ENCODE data around the gene ZNF486.
"Not testable (repeated sequence)": the region's sequence is repeated elsewhere in the genome, so short reads cannot be mapped to it uniquely, and the experiment has no call there.

The ZNF486 gene

DNA sequence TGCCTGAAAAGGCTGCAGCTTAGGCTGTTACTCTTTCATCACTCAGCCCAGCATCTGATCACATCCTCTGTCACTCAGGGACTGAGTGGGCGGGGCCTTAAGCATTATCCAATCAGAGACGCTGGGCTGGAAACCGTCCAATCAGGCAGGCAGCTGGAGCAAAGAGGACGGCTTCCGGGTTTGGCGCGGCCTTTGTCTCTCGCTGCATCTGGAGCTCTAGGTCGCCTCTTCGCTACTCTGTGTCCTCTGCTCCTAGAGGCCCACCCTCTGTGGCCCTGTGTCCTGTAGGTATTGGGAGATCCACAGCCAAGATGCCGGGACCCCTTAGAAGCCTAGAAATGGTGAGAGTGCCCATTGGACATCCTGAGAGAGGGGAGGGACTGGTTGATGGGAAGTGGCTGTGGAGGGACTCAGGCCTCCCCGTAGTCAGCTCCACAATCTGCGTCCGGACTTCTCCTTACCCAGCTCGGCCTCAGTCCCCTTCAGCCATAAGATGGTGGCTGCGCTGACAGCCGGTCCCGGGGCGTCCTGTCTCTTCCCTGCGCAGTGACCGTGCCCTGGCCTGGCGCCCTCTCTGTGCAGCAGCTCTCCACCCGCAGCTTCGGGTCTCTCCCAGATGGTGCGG is at the start of gene ZNF486:
Gene ZNF486, plus strand, starts transcription at position 195 of the 625 bp plus-strand sequence. Its CDS starts 117 bp downstream, at position 312.
- peak; percentile 96 for DNase-seq

DNA sequence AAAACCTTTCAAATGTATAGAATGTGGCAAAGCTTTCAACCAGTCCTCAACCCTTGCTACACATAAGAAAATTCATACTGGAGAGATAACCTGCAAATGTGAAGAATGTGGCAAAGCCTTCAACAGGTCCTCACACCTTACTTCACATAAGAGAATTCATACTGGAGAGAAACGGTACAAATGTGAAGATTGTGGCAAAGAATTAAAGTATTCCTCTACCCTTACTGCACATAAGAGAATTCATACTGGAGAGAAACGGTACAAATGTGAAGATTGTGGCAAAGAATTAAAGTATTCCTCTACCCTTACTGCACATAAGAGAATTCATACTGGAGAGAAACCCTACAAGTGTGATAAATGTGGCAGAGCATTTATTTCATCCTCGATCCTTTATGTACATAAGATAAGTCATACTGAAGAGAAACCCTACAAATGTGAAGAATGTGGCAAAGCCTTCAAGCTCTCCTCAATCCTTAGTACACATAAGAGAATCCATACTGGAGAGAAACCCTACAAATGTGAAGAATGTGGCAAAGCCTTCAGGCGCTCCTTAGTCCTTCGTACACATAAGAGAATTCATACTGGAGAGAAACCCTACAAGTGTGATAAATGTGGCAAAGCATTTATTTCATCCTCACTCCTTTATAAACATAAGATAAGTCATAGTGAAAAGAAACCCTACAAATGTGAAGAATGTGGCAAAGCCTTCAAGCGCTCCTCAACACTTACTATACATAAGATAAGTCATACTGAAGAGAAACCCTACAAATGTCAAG is 48.8 kb upstream of the ZNF486 start:
- not testable (repeated sequence) for DNase-seq

DNA sequence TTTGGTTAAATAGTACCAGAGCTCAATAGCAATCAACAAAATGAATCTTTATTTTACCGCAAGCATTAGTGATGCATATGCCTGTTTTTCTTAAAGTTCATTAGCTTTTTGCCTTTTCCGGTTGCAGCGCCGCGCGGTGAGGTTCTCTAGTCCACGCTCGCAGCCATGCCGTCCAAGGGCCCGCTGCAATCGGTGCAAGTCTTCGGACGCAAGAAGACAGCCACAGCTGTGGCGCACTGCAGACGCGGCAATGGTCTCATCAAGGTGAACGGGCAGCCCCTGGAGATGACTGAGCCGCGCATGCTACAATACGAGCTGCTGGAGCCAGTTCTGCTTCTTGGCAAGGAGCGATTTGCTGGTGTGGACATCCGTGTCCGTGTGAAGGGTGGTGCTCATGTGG is 42.1 kb upstream of the ZNF486 start:
- DNase-seq: no peak

DNA sequence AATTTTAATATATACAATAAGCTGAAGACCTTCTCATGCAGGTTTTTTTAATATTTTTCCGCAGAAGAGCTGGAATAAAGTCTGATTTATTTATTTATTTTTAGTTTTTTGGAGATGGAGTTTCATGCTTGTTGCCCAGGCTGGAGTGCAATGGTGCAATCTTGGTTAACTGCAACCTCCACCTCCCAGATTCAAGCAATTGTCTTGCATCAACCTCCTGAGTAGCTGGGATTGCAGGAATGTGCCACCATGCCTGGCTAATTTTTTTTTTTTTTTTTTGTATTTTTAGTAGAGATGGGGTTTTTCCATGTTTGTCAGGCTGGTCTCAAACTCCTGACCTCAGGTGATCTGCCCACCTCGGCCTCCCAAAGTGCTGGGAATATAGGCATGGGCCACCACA is 34.1 kb upstream of the ZNF486 start:
- DNase-seq: not testable (repeated sequence)

DNA sequence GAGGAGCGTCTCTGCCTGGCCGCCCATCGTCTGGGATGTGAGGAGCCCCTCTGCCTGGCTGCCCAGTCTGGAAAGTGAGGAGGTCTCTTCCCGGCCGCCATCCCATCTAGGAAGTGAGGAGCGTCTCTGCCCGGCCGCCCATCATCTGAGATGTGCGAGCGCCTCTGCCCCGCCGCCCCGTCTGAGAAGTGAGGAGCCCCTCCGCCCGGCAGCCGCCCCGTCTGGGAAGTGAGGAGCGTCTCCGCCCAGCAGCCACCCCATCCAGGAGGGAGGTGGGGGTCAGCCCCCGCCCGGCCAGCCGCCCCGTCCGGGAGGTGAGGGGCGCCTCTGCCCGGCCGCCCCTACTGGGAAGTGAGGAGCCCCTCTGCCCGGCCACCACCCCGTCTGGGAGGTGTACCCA is 29.3 kb upstream of the ZNF486 start:
- DNase-seq: not testable (repeated sequence)

DNA sequence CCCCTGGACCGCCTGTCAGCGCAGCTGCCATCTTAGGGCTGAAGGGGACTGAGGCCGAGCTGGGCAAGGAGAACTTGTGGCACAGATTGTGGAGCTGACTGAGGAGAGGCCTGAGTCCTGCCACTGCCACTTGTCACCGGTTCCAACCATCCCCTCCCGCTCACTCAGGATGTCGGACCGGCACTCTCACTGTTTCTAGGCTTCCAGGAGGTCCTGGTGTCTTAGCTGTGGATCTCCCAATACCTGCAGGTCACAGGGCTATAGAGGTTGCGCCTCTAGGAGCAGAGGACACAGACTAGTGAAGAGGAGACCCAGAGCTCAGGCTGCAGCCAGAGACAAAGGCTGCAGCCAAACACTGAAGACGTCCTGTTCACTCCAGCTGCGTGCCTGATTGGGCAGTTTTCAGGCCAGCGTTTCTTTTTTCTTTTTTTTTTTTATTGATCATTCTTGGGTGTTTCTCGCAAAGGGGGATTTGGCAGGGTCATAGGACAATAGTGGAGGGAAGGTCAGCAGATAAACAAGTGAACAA is 15.3 kb upstream of the ZNF486 start:
- no peak for DNase-seq

DNA sequence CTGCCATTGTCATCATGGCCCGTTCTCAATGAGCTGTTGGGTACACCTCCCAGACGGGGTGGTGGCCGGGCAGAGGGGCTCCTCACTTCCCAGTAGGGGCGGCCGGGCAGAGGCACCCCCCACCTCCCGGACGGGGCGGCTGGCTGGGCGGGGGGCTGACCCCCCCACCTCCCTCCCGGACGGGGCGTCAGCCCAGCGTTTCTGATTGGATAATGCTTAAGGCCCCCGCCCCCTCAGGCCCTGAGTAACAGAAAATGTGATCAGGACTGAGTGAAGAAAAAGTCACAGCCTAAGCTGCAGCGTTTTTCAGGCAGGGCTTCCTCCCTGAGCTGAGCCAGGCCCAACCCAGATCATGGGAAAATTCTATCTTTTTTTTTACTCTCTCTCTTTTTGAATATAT is 14.5 kb upstream of the ZNF486 start:
- not testable (repeated sequence) for DNase-seq

DNA sequence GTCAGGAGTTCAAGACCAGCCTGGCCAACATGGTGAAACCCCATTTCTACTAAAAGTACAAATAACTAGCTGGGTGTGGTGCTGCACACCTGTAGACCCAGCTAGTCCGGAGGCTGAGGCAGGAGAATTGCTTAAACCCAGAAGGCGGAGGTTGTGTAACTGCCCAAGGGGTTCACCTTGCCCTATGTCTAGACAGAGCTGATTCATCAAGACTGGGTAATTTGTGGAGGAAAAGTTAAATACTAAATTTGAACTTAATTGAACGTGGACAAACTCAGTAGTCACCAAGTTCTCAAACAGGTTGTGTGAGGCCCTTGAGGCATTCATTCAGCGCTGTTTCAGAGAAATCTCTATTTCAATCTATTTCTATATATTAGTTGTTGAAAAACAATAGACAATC is 13.7 kb upstream of the ZNF486 start:
- no peak for DNase-seq

DNA sequence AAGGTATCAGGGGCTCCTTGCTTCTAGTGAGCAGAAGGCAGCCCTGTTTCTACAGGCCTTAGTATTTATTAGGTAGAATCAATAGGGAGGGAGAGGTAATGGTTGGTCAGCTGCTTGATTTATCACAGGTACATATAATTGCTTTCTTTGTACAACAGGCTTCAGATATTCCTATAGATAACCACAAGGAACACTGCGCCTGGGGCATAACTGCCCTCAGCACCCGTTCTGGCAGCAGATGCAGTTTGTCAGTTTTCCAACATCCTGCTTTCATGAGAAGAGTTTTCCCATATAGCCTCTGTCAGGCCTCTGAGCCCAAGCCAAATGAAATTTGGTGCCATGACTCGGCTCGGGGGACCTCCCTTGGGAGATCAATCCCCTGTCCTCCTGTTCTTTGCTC is 12.4 kb upstream of the ZNF486 start:
- no peak for DNase-seq

DNA sequence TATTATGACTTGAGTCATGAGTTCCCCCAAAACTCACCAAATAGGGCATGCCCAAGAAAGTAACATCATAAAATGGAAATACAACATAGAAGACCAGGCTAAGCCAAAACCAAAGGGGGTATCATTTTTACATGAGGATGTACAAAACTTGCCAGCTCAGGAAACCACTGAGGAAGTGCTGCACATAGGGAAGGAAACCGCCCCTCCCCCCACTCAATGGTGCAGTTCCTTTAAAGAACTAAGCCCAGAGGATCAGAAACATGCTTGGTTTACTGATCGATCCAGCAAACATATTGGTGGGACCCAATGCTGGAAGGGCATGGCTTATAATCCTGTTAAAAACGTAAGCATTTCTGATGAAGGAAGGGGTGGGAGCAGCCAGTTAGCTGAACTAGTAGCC is 4.2 kb upstream of the ZNF486 start:
- DNase-seq: peak; percentile 30

DNA sequence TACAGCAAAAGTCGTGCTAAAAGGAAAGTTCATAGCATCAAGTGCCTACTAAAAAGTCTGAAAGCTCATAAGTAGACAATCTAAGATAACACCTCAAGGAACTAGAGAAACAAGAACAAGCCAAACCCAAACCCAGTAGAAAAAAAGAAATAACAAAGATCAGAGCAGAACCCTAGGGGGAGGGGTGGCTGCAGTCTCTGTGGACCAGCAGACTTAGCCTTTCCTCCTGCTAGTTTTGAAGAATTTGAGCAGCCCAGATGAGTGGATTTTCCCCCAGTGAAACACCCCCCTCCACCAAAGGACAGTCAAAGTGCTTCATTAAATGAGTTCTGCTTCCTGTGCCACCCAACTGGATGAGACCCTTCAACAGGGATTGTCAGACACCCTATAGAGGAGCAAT is 2.6 kb upstream of the ZNF486 start:
- DNase-seq: no peak

DNA sequence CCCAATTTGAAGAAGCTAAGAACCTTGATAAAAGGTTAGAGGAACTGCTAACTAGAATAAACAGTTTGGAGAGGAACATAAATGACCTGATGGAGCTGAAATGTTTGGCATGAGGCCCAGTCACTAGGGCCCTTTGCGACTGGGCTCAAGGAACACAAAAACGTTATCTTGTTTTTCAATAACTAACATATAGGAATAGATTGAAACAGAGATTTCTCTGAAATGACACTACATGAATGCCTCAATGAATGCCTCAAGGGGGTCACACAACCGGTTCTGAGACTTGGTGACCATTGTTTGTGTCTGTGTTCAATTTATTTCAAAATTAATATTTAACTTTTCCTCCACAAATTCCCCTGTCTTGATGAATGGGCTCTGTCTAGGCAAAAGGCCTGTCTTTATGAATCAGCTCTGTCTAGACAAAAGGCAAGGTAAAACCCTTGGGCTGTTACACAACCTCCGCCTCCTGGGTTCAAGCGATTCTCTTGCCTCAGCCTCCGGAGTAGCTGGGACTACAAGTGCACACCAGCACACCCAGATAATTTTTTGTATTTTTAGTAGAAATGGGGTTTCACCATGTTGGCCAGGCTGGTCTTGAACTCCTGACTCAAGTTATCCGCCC is 932 bp upstream of the ZNF486 start:
- DNase-seq: no peak

DNA sequence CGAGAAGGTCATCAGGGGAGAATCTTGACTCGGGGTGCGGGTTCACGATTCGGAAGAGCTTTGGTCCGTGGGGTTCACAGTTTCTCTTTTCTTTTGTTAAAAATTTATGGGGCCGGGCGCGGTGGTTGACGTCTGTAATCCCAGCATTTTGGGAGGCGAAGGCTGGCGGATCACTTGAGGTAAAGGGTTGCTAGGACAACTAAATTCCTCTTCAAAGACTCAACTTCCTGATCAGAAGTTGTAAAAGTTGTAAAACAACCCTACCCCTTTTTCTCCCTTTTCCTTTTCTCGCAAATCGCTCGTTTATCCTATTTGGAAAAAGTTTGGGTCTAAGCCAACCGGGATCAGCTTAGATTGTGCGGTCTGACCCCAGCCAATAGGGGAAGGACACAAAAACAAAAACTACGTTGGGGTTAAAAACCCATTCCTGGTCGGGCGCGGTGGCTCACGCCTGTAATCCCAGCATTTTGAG is 673 bp downstream of the ZNF486 start:
- no peak for DNase-seq

DNA sequence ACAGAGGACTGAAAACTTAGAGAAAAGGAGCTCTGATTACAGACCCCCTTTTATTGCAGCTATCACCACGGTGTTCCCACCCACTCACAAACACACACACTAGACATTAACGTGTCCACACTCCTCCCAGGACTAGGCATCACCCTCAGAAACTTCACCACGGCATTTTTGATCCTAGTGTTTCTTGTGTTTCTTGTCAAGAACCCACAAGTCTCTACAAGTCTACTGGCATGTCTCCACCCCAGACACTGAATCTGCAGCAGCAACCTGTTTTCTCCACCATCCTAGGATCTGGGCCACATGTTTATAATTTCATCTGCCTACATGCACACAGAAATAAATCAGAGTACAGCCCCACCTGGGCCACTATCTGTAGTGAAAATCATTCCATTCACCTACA is 4.3 kb downstream of the ZNF486 start:
- no peak for DNase-seq

DNA sequence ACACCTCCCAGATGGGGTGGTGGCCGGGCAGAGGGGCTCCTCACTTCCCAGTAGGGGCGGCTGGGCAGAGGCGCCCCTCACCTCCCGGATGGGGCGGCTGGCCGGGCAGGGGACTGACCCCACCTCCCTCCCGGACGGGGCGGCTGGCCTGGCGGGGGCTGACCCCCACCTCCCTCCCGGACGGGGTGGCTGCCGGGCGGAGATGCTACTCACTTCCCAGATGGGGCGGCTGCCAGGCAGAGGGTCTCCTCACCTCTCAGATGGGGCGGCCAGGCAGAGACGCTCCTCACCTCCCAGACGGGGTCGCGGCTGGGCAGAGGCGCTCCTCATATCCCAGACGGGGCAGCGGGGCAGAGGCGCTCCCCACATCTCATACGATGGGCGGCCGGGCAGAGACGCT is 8.8 kb downstream of the ZNF486 start:
- not testable (repeated sequence) for DNase-seq

DNA sequence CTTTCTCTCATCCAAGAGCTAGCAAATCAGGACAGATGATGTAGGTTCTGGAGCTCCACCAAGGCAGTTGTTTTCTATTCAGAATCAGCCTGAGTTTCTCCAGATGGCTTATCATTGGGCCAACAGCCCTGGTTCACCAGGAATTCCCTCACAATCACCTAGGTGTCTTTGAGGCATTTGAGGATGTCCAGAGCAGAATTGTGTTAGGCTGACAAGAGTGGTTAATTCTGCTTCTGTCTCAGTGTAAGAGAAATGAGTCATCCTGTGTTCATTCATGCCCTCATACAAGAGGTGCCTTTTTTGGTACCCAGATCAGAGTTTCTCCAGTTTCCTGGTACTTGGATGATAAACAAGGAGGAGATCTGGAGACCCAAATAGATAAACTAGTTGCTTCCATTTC is 12.9 kb downstream of the ZNF486 start:
- not testable (repeated sequence) for DNase-seq

DNA sequence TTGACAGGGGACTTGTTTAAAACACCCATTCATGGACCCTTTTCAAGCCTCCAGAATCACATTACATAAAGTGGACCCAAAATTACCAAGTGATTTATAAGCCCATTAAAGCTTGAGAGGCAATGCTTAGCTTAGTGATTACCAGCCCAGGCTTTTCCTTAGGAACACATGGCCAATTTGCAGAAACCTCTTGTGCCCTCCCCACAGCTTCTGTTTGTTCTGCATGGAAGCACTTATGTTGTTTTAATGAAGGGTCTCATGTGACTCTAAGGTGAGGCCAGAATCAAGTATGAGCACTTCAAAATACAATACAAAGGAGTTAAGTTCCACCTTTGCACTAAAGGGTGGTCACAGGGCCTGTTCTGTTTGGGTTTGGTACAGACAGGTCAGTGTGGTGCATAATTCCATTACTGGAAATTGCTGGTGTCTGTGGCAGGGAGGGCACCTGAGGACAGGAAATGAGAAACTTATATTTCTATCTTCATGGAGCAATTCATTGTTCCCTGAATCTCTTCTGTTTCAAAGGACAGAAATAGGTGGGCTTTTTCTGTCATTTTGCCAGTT is 15.3 kb downstream of the ZNF486 start:
- no peak for DNase-seq

DNA sequence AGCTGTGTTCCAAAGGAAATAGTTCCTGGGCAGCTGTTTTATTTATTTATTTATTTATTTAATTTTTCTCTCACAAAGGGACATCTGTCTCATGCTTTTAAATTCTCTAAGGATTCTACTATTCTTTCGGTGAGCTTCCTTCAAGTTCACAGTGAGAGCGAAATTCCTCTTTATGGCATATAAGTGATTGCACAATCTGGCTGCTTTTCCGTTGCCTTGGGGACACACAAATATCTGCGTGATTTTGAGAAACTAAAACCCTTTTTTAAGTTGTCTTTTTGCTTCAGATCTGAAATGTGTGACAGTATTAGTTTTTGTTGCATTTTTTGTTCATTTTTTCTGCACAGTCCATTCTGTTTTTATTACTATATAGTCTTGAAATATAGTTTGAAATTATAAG is 19.2 kb downstream of the ZNF486 start:
- DNase-seq: no peak

DNA sequence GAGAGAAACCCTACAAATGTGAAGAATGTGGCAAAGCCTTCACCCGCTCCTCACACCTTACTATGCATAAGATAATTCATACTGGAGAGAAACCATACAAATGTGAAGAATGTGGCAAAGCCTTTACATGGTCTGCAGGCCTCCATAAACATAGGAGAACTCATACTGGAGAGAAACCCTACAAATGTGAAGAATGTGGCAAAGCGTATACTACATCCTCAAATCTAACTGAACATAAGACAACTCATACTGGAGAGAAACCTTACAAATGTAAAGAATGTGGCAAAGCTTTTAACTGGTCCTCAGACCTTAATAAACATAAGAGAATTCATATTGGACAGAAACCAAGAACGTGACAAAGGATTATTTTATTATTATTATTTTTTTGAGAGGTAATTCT is 30.7 kb downstream of the ZNF486 start:
- DNase-seq: no peak

DNA sequence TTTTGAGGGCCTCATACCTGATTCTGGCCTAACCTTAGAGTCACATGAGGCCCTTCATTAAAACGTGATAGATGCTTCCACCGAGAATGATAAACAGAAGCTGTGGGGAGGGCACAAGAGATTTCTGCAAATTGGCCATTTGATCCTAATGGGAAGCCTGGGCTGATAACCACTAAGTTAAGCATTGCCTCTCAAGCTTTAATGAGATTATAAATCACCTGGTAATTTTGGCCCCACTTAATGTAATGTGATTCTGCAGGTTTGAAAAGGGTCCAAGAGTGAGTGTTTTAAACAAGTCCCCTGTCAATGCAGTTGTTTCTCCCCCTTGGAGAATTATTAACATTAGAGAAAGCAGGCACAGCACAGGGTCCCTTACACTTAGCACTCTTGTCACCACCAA is 42.0 kb downstream of the ZNF486 start:
- no peak for DNase-seq

DNA sequence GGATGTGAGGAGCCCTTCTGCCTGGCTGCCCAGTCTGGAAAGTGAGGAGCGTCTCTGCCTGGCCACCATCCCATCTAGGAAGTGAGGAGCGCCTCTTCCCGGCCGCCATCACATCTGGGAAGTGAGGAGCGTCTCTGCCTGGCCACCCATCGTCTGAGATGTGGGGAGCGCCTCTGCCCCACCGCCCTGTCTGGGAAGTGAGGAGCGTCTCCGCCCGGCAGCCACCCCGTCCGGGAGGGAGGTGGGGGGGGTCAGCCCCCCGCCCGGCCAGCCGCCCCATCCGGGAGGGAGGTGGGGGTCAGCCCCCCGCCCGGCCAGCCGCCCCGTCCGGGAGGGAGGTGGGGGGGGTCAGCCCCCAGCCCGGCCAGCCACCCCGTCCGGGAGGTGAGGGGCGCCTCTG is 47.4 kb downstream of the ZNF486 start:
- not testable (repeated sequence) for DNase-seq

DNA sequence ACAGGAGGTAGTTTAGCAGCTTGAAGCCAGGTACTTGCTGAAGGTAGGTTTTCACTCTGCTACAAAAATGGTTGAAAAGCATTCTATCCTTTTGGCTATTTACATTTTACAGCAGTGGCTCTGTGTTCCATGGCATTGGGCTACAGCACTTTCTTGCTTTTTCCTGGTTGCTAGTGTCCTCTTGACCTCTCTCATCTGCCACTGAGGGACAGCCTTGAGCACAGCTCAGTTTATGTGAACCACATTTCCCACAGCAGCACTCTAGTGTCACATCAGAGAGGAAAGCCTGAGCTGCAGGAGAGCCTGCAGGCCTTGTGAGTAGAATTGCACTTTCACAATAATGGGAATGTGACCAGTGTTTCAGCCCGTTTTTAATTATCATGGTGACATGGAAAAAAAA is 54.6 kb downstream of the ZNF486 start:
- DNase-seq: not testable (repeated sequence)

DNA sequence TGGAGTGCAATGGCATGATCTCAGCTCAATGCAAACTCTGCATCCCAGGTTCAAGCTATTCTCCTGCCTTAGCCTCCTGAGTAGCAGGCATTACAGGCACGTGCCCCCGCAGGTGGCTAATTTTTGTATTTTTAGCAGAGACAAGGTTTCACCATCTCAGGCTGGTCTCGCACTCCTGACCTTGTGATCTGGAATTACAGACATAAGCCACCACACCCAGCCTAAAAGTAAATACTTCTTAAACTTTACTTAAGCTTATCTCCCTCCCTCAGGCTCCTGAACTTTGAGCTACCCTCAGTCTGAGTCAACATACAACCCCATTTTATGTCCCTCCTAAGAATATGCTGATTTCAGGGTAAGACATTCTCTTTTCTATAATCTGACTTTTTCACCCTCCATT is 66.1 kb downstream of the ZNF486 start:
- DNase-seq: no peak

DNA sequence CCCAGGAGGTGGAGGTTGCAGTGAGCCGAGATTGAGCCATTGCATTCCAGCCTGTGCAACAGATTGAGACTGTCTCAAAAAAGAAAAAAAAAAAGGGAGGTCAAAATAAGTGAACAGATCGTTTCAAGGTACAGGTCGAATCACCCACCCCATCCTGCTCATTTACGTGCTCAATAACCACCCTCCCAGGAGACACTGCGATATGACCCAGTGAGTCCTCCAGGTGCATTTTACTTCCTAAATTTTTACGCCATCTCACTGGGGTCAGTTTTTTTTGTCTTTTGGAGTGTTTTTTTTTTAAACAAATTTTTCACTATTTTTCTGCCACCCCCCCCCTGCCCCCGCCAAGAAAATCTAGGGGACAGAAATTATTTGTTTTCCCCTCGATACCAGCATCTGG is 68.1 kb downstream of the ZNF486 start:
- no peak for DNase-seq

All from CD4-positive, alpha-beta T cell treated with Interleukin-10 for 1 hour (primary cell).